K562 (cell line): Measurements from ENCODE around the gene SLC3A2. TPM values are rescaled to one million over a fixed set of nuclear protein-coding genes. Genes with fewer than 3 reads are reported as not detected.

Experiments
- CHCHD3 ChIP-seq: fragments of 250-450 bp; sonication (Bioruptor Pico); IDR thresholded peaks from 2 replicates; pipeline ENCODE4 v2.1.2; 2022; ENCODE audit warnings: mild to moderate bottlenecking
- FIP1L1 ChIP-seq: fragments of 200-400 bp; formaldehyde crosslinking; IDR thresholded peaks from 2 replicates; pipeline ENCODE4 v1.6.1; 2018; ENCODE audit warnings: mild to moderate bottlenecking, low read depth, low read length; ENCODE audit not compliant: poor library complexity, severe bottlenecking
- GABPB1 ChIP-seq: sonication (generic); formaldehyde crosslinking; IDR thresholded peaks from 2 replicates; pipeline ENCODE4 v1.8.0; 2022; ENCODE audit warnings: mild to moderate bottlenecking, missing genetic modification reagents
- HMG20A ChIP-seq: fragments of 450-650 bp; formaldehyde crosslinking; conservative IDR thresholded peaks from 2 replicates; pipeline ENCODE4 v1.4.0; 2020; ENCODE audit warnings: mild to moderate bottlenecking, mixed read lengths
- HNRNPL ChIP-seq: fragments of 200-400 bp; formaldehyde crosslinking; IDR thresholded peaks from 2 replicates; pipeline ENCODE4 v1.6.1; 2017; ENCODE audit warnings: low read depth, mild to moderate bottlenecking, low read length
- HNRNPUL1 ChIP-seq: fragments of 200-400 bp; formaldehyde crosslinking; IDR thresholded peaks from 2 replicates; pipeline ENCODE4 v1.6.1; 2017; ENCODE audit warnings: low read length
- MAFF ChIP-seq: IDR thresholded peaks from 2 replicates; pipeline ENCODE4 v1.6.1; 2012; ENCODE audit warnings: low read length, improper control_type of control experiment
- MEF2D ChIP-seq: conservative IDR thresholded peaks from 2 replicates; pipeline ENCODE4 v1.6.1; 2016; ENCODE audit warnings: low read depth, missing genetic modification characterization, missing compliant biosample characterization
- NCOA6 ChIP-seq: fragments of 450-650 bp; IDR thresholded peaks from 2 replicates; pipeline ENCODE4 v1.6.1; 2017; ENCODE audit warnings: mild to moderate bottlenecking
- POU5F1 ChIP-seq: fragments of 150-350 bp; IDR thresholded peaks from 2 replicates; pipeline ENCODE4 v1.6.1; 2014; ENCODE audit warnings: borderline replicate concordance, low read length, low read depth, mild to moderate bottlenecking; ENCODE audit not compliant: partially characterized antibody
- TAF15 ChIP-seq: fragments of 200-400 bp; formaldehyde crosslinking; IDR thresholded peaks from 2 replicates; pipeline ENCODE4 v1.6.1; 2017; ENCODE audit warnings: mild to moderate bottlenecking, low read depth, low read length, moderate library complexity
- TRIM28 ChIP-seq: fragments of 450-650 bp; IDR thresholded peaks from 2 replicates; pipeline ENCODE4 v1.6.1; 2017
- ZKSCAN3 ChIP-seq: fragments of 250-450 bp; sonication (Bioruptor Pico); IDR thresholded peaks from 2 replicates; pipeline ENCODE4 v1.4.0; 2020
- ZNF239 ChIP-seq: fragments of 250-450 bp; sonication (Bioruptor Pico); IDR thresholded peaks from 2 replicates; pipeline ENCODE4 v1.4.0; 2020; ENCODE audit warnings: mild to moderate bottlenecking
- ZNF3 ChIP-seq: fragments of 250-450 bp; sonication (Bioruptor Pico); IDR thresholded peaks from 2 replicates; pipeline ENCODE4 v1.5.0; 2021; ENCODE audit warnings: mild to moderate bottlenecking, moderate library complexity
- polyA plus RNA-seq, 8 experiments: library from polyadenylated mRNA; depleted of rRNA in 4 of 8; stranded (reverse) in 5 of 8; unstranded in 3 of 8; fragments of >200 nt; fragmentation: Nextera tagmentation in 2 of 8; fragmentation: Illumina TruSeq in 1 of 8; extraction: Ambion mirVana in 2 of 8; extraction: Trizol in 1 of 8; gene quantifications; 2 replicates each; pipeline versions ENCODE4 v1.2.1 to v1.2.3, GENCODE V29; 2011 to 2014; ENCODE audit warnings: inconsistent platforms in 1 of 8, missing spikeins in 1 of 8
- total RNA-seq, 7 experiments: library from RNA; depleted of rRNA in 6 of 7; stranded (reverse); fragments of >200 nt in 6 of 7; fragmentation: Illumina TruSeq in 2 of 7; extraction: Trizol in 2 of 7; gene quantifications; 2 replicates each; pipeline versions ENCODE4 v1.2.1 to v1.2.3, GENCODE V29; 2011 to 2021; ENCODE audit warnings: low replicate concordance in 1 of 7
- TF ChIP-seq, protein P1 (sequence below): IDR thresholded peaks from 2 replicates; pipeline ENCODE4 v1.6.1; 2011; ENCODE audit not compliant: insufficient read length; ENCODE audit errors: extremely low read depth
- TF ChIP-seq, protein P2 (sequence below): fragments of 250-450 bp; sonication (Bioruptor Pico); IDR thresholded peaks from 2 replicates; pipeline ENCODE4 v1.4.0; 2020; ENCODE audit warnings: mild to moderate bottlenecking, moderate library complexity
- TF ChIP-seq, protein P3 (sequence below): conservative IDR thresholded peaks from 2 replicates; pipeline ENCODE4 v1.6.1; 2011; ENCODE audit warnings: low read depth, mild to moderate bottlenecking, low read length; ENCODE audit not compliant: control insufficient read depth
- TF ChIP-seq, protein P4 (sequence below): fragments of 450-650 bp; IDR thresholded peaks from 2 replicates; pipeline ENCODE4 v1.6.1; 2016; ENCODE audit warnings: low read depth, mild to moderate bottlenecking, moderate library complexity
- TF ChIP-seq, protein P5 (sequence below): fragments of 450-650 bp; IDR thresholded peaks from 2 replicates; pipeline ENCODE4 v1.6.1; 2016; ENCODE audit warnings: antibody characterized with exemption
- TF ChIP-seq, protein P6 (sequence below): sonication (generic); formaldehyde crosslinking; IDR thresholded peaks from 2 replicates; pipeline ENCODE4 v1.8.0; 2022; ENCODE audit warnings: mild to moderate bottlenecking, missing genetic modification reagents, borderline replicate concordance

SLC3A2 gene
- total and polyA plus RNA-seq, 9 of the 15 experiments (the other 6 are each of a cell fraction or from before 2014, with no cell fraction given): 20.0 to 296 (median 214) TPM

DNA sequence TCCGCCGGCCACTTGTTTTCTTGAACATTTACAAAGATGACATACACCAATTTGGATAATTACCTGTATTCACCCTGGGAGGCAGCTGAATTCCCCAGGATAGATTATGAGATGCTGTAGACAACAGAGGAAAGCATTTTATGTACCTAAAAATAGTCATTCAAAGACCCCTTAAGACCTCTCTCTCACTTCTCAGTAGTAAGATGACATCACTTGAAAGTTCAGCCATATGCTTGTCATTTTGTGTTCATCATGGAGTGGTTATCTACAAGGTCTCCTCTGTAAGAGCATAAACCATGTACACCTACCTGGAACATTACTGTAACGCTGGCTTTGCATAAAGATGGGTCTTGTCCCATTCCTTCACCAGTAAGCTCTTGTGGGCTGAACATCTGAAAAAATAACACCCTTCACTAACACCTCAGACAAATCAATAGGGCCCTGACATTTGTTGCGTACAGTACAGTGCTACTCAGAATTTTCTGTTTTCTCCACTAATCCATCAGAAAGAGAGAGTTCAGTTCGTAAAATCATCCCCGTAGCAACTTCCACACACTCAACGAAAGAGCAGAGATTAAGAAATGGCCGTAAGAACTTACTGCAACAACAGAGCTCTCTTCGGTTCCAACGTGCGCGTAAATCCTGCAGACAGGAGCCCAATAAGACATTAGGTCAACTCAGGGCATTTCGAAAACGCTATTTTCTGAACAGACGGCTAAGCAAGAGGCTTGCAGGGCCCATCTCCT, 25.7 kb upstream of the SLC3A2 start (continued):
- TF ChIP-seq GABPB1 (no peak; the same call in 1 of the 2 replicates), NCOA6 (no peak; the same call in 1 of the 2 replicates), POU5F1 (no peak), TRIM28 (no peak), ZNF3 (CRISPR knock-in tag) (no peak), HMG20A (CRISPR knock-in tag) (no peak), ZNF239 (CRISPR knock-in tag) (no peak), MEF2D (tag) (no peak), HNRNPUL1 (peak; percentile 16; the same call in 1 of the 2 replicates), TAF15 (no peak), ZKSCAN3 (CRISPR knock-in tag) (no peak), FIP1L1 (no peak), HNRNPL (peak; percentile 24; the same call in 1 of the 2 replicates), MAFF (no peak; the same call in 1 of the 2 replicates), CHCHD3 (CRISPR knock-in tag) (no peak)
- TF ChIP-seq, protein P1, sequence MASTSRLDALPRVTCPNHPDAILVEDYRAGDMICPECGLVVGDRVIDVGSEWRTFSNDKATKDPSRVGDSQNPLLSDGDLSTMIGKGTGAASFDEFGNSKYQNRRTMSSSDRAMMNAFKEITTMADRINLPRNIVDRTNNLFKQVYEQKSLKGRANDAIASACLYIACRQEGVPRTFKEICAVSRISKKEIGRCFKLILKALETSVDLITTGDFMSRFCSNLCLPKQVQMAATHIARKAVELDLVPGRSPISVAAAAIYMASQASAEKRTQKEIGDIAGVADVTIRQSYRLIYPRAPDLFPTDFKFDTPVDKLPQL: no peak
- TF ChIP-seq, protein P2, sequence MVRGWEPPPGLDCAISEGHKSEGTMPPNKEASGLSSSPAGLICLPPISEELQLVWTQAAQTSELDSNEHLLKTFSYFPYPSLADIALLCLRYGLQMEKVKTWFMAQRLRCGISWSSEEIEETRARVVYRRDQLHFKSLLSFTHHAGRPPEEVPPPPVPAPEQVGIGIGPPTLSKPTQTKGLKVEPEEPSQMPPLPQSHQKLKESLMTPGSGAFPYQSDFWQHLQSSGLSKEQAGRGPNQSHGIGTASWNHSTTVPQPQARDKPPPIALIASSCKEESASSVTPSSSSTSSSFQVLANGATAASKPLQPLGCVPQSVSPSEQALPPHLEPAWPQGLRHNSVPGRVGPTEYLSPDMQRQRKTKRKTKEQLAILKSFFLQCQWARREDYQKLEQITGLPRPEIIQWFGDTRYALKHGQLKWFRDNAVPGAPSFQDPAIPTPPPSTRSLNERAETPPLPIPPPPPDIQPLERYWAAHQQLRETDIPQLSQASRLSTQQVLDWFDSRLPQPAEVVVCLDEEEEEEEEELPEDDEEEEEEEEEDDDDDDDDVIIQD (CRISPR knock-in tag): no peak
- TF ChIP-seq, protein P3, sequence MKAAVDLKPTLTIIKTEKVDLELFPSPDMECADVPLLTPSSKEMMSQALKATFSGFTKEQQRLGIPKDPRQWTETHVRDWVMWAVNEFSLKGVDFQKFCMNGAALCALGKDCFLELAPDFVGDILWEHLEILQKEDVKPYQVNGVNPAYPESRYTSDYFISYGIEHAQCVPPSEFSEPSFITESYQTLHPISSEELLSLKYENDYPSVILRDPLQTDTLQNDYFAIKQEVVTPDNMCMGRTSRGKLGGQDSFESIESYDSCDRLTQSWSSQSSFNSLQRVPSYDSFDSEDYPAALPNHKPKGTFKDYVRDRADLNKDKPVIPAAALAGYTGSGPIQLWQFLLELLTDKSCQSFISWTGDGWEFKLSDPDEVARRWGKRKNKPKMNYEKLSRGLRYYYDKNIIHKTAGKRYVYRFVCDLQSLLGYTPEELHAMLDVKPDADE: no peak
- TF ChIP-seq, protein P4, sequence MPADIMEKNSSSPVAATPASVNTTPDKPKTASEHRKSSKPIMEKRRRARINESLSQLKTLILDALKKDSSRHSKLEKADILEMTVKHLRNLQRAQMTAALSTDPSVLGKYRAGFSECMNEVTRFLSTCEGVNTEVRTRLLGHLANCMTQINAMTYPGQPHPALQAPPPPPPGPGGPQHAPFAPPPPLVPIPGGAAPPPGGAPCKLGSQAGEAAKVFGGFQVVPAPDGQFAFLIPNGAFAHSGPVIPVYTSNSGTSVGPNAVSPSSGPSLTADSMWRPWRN: no peak
- TF ChIP-seq, protein P5, sequence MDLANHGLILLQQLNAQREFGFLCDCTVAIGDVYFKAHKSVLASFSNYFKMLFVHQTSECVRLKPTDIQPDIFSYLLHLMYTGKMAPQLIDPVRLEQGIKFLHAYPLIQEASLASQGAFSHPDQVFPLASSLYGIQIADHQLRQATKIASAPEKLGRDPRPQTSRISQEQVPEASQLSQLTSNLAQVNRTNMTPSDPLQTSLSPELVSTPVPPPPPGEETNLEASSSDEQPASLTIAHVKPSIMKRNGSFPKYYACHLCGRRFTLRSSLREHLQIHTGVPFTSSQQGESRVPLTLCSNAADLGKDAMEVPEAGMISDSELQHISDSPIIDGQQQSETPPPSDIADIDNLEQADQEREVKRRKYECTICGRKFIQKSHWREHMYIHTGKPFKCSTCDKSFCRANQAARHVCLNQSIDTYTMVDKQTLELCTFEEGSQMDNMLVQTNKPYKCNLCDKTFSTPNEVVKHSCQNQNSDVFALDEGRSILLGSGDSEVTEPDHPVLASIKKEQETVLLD: no peak
- TF ChIP-seq, protein P6, sequence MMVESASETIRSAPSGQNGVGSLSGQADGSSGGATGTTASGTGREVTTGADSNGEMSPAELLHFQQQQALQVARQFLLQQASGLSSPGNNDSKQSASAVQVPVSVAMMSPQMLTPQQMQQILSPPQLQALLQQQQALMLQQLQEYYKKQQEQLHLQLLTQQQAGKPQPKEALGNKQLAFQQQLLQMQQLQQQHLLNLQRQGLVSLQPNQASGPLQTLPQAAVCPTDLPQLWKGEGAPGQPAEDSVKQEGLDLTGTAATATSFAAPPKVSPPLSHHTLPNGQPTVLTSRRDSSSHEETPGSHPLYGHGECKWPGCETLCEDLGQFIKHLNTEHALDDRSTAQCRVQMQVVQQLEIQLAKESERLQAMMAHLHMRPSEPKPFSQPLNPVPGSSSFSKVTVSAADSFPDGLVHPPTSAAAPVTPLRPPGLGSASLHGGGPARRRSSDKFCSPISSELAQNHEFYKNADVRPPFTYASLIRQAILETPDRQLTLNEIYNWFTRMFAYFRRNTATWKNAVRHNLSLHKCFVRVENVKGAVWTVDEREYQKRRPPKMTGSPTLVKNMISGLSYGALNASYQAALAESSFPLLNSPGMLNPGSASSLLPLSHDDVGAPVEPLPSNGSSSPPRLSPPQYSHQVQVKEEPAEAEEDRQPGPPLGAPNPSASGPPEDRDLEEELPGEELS (CRISPR knock-in tag): no peak; the same call in 1 of the 2 replicates
